Activated naive CD8-positive, alpha-beta T cell treated with anti-CD3 and anti-CD28 coated beads, Interleukin-2, amount 50 U/mL, for 24 hours (primary cell): Measurements from ENCODE around the gene OAS1.

Experiments used
- ATAC-seq: fragments of 150-1000 bp; cut with Tn5 transposase; one replicate; pipeline ENCODE4 v1.10.0; 2021
- DNase-seq: peaks from one replicate; pipeline ENCODE4 v3.0.0; 2021
- H3K27ac Mint-ChIP-seq: one replicate; pipeline ENCODE4 v1.8.0; 2021; ENCODE audit warnings: mild to moderate bottlenecking, mixed read lengths
- H3K27me3 Mint-ChIP-seq: one replicate; pipeline ENCODE4 v1.8.0; 2021; ENCODE audit warnings: mixed read lengths
- H3K36me3 Mint-ChIP-seq: one replicate; pipeline ENCODE4 v1.8.0; 2021; ENCODE audit warnings: low read depth, mixed read lengths
- H3K4me1 Mint-ChIP-seq: one replicate; pipeline ENCODE4 v1.8.0; 2021; ENCODE audit warnings: mixed read lengths
- H3K4me3 Mint-ChIP-seq: one replicate; pipeline ENCODE4 v1.8.0; 2021; ENCODE audit warnings: mild to moderate bottlenecking, moderate library complexity, mixed read lengths
- H3K9me3 Mint-ChIP-seq: one replicate; pipeline ENCODE4 v1.8.0; 2021; ENCODE audit warnings: mixed read lengths

The OAS1 gene

GRCh38 chr12:112961074-112961473 is 54.3 kb downstream of the OAS1 start:
- Mint-ChIP-seq H3K27ac (no peak overlapping the region), H3K27me3 (no peaks in the 10 kb centered on the region), H3K36me3 (peaks cover 58% of the 10 kb centered on the region), H3K4me3 (no peak overlapping the region), H3K9me3 (peaks cover 3% of the 10 kb centered on the region), H3K4me1 (no peaks in the 10 kb centered on the region)
- DNase-seq: no peak
- ATAC-seq: no peak

- Mint-ChIP-seq H3K27me3 (no peaks in the 10 kb centered on the region), H3K27ac (no peak overlapping the region), H3K36me3 (peaks cover 54% of the 10 kb centered on the region), H3K9me3 (peaks cover 3% of the 10 kb centered on the region), H3K4me3 (no peak overlapping the region), H3K4me1 (no peaks in the 10 kb centered on the region)
- ATAC-seq (no peak), DNase-seq (no peak)
Measured at GRCh38 chr12:112961536-112961935, 54.8 kb downstream of the OAS1 start.

- no peaks in the 10 kb centered on the region for H3K4me1 Mint-ChIP-seq
- H3K36me3 Mint-ChIP-seq: peaks cover 46% of the 10 kb centered on the region
- no peak for ATAC-seq
Measured at GRCh38 chr12:112962561-112962960, 55.8 kb downstream of the OAS1 start.

GRCh38 chr12:112963227-112963861 is 56.6 kb downstream of the OAS1 start:
- Mint-ChIP-seq H3K4me1 (no peaks in the 10 kb centered on the region), H3K4me3 (no peak overlapping the region), H3K27ac (no peak overlapping the region), H3K36me3 (peaks cover 40% of the 10 kb centered on the region), H3K9me3 (peaks cover 3% of the 10 kb centered on the region), H3K27me3 (no peaks in the 10 kb centered on the region)
- no peak for ATAC-seq
- DNase-seq: no peak

More at GRCh38 chr12:112962561-112962960, 55.8 kb downstream of the OAS1 start:
- H3K4me3 Mint-ChIP-seq: no peak overlapping the region
- H3K27ac Mint-ChIP-seq: no peak overlapping the region
- peaks cover 3% of the 10 kb centered on the region for H3K9me3 Mint-ChIP-seq
- no peak for DNase-seq
- H3K27me3 Mint-ChIP-seq: no peaks in the 10 kb centered on the region

DNA sequence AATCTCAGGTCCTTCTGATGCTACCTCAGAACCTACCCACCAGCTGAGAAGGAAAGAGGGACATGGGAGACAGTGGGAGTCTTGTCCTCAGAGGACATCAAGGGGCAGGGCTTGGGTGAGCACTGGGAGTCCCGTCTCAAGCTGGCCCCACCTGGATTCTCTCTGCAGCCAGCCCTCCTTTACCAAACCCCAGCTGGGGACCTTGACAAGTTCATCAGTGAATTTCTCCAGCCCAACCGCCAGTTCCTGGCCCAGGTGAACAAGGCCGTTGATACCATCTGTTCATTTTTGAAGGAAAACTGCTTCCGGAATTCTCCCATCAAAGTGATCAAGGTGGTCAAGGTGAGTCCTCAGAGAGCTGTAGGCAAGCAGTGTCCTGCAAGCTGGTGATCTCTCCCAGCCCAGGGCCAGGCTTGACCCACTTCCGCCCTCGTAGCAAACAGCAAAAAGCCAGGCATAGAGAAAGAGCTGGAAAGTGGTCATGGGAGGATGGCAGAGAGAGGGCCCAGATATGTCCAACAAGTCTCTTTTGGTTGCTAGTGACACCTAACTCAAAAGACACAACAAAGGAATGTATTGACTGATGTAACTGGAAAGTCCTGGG is 57.4 kb downstream of the OAS1 start:
- ATAC-seq: no peak
- Mint-ChIP-seq H3K27me3 (no peaks in the 10 kb centered on the region), H3K9me3 (peaks cover 3% of the 10 kb centered on the region), H3K27ac (no peak overlapping the region), H3K36me3 (peaks cover 38% of the 10 kb centered on the region), H3K4me3 (no peak overlapping the region), H3K4me1 (no peaks in the 10 kb centered on the region)
- no peak for DNase-seq

GRCh38 chr12:112964915-112965314 is 58.2 kb downstream of the OAS1 start:
- Mint-ChIP-seq H3K36me3 (peaks cover 31% of the 10 kb centered on the region), H3K4me3 (no peak overlapping the region), H3K4me1 (no peaks in the 10 kb centered on the region), H3K27me3 (no peaks in the 10 kb centered on the region), H3K27ac (no peak overlapping the region), H3K9me3 (no peaks in the 10 kb centered on the region)
- ATAC-seq (no peak), DNase-seq (no peak)

DNA sequence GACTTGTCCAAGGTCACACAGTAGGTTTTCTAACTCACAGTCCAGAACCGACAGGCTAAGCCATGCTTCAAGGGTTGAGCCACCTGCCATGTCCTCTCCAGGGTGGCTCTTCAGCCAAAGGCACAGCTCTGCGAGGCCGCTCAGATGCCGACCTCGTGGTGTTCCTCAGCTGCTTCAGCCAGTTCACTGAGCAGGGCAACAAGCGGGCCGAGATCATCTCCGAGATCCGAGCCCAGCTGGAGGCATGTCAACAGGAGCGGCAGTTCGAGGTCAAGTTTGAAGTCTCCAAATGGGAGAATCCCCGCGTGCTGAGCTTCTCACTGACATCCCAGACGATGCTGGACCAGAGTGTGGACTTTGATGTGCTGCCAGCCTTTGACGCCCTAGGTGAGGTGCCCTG is 58.9 kb downstream of the OAS1 start:
- no peak for ATAC-seq
- no peak overlapping the region for H3K4me3 Mint-ChIP-seq
- H3K27me3 Mint-ChIP-seq: no peaks in the 10 kb centered on the region
- H3K4me1 Mint-ChIP-seq: no peaks in the 10 kb centered on the region
- no peak for DNase-seq
- no peak overlapping the region for H3K27ac Mint-ChIP-seq
- H3K36me3 Mint-ChIP-seq: peaks cover 28% of the 10 kb centered on the region
- H3K9me3 Mint-ChIP-seq: no peaks in the 10 kb centered on the region

DNA sequence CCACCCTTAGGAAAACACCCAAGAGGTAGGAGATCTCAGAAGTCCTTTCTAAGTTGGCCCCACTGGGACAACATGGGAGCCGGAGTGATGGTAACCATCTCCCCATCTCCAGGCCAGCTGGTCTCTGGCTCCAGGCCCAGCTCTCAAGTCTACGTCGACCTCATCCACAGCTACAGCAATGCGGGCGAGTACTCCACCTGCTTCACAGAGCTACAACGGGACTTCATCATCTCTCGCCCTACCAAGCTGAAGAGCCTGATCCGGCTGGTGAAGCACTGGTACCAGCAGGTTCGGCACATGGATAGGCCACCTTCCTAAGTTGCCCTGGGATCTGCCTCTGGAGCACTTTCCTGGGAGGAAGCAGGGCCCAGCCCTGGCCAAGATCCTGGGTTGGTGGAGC is 60.5 kb downstream of the OAS1 start:
- ATAC-seq (no peak), DNase-seq (no peak)
- H3K9me3 Mint-ChIP-seq: no peaks in the 10 kb centered on the region

GRCh38 chr12:112967858-112968257 is 61.1 kb downstream of the OAS1 start:
- Mint-ChIP-seq H3K36me3 (peaks cover 10% of the 10 kb centered on the region), H3K4me1 (no peaks in the 10 kb centered on the region)

More for the DNA sequence above, 60.5 kb downstream of the OAS1 start:
- Mint-ChIP-seq H3K4me1 (no peaks in the 10 kb centered on the region), H3K4me3 (no peak overlapping the region), H3K36me3 (peaks cover 13% of the 10 kb centered on the region), H3K27ac (no peak overlapping the region), H3K27me3 (no peaks in the 10 kb centered on the region)

More at GRCh38 chr12:112967858-112968257, 61.1 kb downstream of the OAS1 start:
- Mint-ChIP-seq H3K27me3 (no peaks in the 10 kb centered on the region), H3K9me3 (no peaks in the 10 kb centered on the region), H3K27ac (no peak overlapping the region), H3K4me3 (no peak overlapping the region)
- ATAC-seq: no peak
- DNase-seq: no peak
